Measurements from ENCODE around the gene MAN1C1.

DNA sequence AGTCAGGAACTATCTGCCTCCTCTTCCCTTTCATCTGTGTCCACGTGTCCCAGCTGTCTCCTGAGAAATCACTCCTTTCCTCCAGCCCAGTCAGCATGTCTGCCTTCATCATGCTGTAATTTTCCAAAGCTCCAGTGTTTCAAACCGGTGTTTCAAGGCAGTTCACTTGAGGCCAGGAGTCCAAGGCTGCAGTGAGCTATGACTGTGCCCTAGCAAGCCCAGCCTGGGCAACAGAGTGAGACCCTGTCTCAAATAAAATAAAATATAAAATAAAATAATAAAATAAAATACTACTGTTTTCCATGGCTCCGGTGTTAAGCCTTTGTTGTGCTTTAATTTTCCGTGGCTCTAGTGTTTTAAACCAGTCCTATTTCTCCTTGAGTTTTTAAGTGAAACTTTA lies 175.5 kb downstream of the MAN1C1 start:
- no peak for TF ChIP-seq NR2C1 (IDR thresholded peaks at IDR 0.05)
- TF ChIP-seq, protein P1, sequence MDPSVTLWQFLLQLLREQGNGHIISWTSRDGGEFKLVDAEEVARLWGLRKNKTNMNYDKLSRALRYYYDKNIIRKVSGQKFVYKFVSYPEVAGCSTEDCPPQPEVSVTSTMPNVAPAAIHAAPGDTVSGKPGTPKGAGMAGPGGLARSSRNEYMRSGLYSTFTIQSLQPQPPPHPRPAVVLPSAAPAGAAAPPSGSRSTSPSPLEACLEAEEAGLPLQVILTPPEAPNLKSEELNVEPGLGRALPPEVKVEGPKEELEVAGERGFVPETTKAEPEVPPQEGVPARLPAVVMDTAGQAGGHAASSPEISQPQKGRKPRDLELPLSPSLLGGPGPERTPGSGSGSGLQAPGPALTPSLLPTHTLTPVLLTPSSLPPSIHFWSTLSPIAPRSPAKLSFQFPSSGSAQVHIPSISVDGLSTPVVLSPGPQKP (IDR thresholded peaks at IDR 0.05; ENCODE audit: low read depth, low read length): no peak
- no peak for TF ChIP-seq TAF1 (IDR thresholded peaks at IDR 0.05; ENCODE audit: borderline replicate concordance, low read depth, low read length)
- TF ChIP-seq, protein P2, sequence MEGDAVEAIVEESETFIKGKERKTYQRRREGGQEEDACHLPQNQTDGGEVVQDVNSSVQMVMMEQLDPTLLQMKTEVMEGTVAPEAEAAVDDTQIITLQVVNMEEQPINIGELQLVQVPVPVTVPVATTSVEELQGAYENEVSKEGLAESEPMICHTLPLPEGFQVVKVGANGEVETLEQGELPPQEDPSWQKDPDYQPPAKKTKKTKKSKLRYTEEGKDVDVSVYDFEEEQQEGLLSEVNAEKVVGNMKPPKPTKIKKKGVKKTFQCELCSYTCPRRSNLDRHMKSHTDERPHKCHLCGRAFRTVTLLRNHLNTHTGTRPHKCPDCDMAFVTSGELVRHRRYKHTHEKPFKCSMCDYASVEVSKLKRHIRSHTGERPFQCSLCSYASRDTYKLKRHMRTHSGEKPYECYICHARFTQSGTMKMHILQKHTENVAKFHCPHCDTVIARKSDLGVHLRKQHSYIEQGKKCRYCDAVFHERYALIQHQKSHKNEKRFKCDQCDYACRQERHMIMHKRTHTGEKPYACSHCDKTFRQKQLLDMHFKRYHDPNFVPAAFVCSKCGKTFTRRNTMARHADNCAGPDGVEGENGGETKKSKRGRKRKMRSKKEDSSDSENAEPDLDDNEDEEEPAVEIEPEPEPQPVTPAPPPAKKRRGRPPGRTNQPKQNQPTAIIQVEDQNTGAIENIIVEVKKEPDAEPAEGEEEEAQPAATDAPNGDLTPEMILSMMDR (IDR thresholded peaks at IDR 0.05 in 2 of 3, conservative IDR thresholded peaks at IDR 0.05 in 1 of 3; ENCODE audit: control insufficient read depth in 2 of 3, extremely low read depth in 1 of 3, insufficient read depth in 1 of 3, low read depth in 3 of 3, low read length in 3 of 3): no peak
- TF ChIP-seq, protein P3, sequence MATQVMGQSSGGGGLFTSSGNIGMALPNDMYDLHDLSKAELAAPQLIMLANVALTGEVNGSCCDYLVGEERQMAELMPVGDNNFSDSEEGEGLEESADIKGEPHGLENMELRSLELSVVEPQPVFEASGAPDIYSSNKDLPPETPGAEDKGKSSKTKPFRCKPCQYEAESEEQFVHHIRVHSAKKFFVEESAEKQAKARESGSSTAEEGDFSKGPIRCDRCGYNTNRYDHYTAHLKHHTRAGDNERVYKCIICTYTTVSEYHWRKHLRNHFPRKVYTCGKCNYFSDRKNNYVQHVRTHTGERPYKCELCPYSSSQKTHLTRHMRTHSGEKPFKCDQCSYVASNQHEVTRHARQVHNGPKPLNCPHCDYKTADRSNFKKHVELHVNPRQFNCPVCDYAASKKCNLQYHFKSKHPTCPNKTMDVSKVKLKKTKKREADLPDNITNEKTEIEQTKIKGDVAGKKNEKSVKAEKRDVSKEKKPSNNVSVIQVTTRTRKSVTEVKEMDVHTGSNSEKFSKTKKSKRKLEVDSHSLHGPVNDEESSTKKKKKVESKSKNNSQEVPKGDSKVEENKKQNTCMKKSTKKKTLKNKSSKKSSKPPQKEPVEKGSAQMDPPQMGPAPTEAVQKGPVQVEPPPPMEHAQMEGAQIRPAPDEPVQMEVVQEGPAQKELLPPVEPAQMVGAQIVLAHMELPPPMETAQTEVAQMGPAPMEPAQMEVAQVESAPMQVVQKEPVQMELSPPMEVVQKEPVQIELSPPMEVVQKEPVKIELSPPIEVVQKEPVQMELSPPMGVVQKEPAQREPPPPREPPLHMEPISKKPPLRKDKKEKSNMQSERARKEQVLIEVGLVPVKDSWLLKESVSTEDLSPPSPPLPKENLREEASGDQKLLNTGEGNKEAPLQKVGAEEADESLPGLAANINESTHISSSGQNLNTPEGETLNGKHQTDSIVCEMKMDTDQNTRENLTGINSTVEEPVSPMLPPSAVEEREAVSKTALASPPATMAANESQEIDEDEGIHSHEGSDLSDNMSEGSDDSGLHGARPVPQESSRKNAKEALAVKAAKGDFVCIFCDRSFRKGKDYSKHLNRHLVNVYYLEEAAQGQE (IDR thresholded peaks at IDR 0.05; ENCODE audit: low read depth, low read length): no peak
- TF ChIP-seq EZH2 (IDR thresholded peaks at IDR 0.05; ENCODE audit: borderline replicate concordance, control insufficient read depth, low read depth, low read length): no peak
- no peak for TF ChIP-seq SIN3A (IDR thresholded peaks at IDR 0.05; ENCODE audit: low read depth, low read length)
- no peak for TF ChIP-seq CHD1 (IDR thresholded peaks at IDR 0.05; ENCODE audit: low read depth, low read length)
- no peak for TF ChIP-seq ZNF274 (IDR thresholded peaks at IDR 0.05; ENCODE audit: insufficient read depth, insufficient read length)

All from GM12878 (cell line).